K562 (cell line): ENCODE results near the gene LAMB1. TPM values are rescaled to one million over a fixed set of nuclear protein-coding genes. Genes with fewer than 3 reads are reported as not detected.

Experiments
- ATAC-seq: fragments of 200-7000 bp; cut with Tn5 transposase; 3 replicates; pipeline ENCODE4 v1.9.1; 2020; ENCODE audit warnings: moderate library complexity
- BruUV-seq: library from RNA; stranded (reverse); fragments of 400-500 nt; replicated peaks from 2 replicates; lab custom pipeline; 2021; lab: Mats Ljungman, UMichigan
- CTCF ChIA-PET: fragments of 300-600 bp; formaldehyde crosslinking; extraction: SDS; loops from one replicate; lab custom pipeline; 2021; ENCODE audit warnings: low intra/inter-chr PET ratio; lab: Yijun Ruan, JAX
- POLR2A ChIA-PET: fragments of 300-600, 350-650 bp; sonication (Branson Sonifier 250); formaldehyde crosslinking; extraction: SDS; loops from one replicate; lab custom pipeline; 2021; ENCODE audit warnings: antibody characterized with exemption, inconsistent platforms; lab: Yijun Ruan, JAX
- DNase-seq, 4 experiments: peaks; one replicate each; pipeline versions ENCODE4 v3.0.0 to v3.0.0-alpha.2; 2011 to 2018; ENCODE audit warnings: low spot score in 3 of 4, mixed read lengths in 3 of 4; ENCODE audit errors: extremely low read depth in 1 of 4
- FAIRE-seq: peaks from 2 replicates; lab custom pipeline; 2011; peaks lifted over from hg19 to GRCh38; lab: Jason Lieb, UNC
- H2AFZ ChIP-seq: 2 replicates; pipeline ENCODE4 v1.6.0; 2011; ENCODE audit warnings: low read depth, low read length, control low read depth, inconsistent platforms
- H3K27ac ChIP-seq: fragments of 200-600 bp; 3 replicates; pipeline ENCODE4 v1.8.0; 2011; ENCODE audit warnings: low read depth, mild to moderate bottlenecking, control low read depth, inconsistent platforms, low read length, moderate library complexity, mixed read lengths; ENCODE audit errors: extremely low read depth
- H3K27me3 ChIP-seq, 2 experiments: fragments of 300-600 bp in 1 of 2; 2 replicates in 1 of 2; 3 replicates in 1 of 2; pipeline versions ENCODE4 v1.6.0 to v1.8.0; 2011; ENCODE audit warnings: inconsistent platforms in 2 of 2, low read length in 2 of 2, mild to moderate bottlenecking in 1 of 2, mixed read lengths in 1 of 2, moderate library complexity in 1 of 2; ENCODE audit not compliant: control insufficient read depth in 2 of 2, insufficient read depth in 2 of 2
- H3K36me3 ChIP-seq: fragments of 300-600 bp; 3 replicates; pipeline ENCODE4 v1.8.0; 2011; ENCODE audit warnings: mild to moderate bottlenecking, low read length, inconsistent platforms; ENCODE audit not compliant: control insufficient read depth, insufficient read depth
- H3K4me1 ChIP-seq, 2 experiments: fragments of 200-600 bp in 1 of 2; replicated peaks in 1 of 2; 2 replicates in 1 of 2; 3 replicates in 1 of 2; pipeline versions ENCODE4 v1.5.1 to v1.8.0; 2011; ENCODE audit warnings: inconsistent platforms in 2 of 2, low read length in 2 of 2, mild to moderate bottlenecking in 1 of 2, mixed read lengths in 1 of 2, moderate library complexity in 1 of 2; ENCODE audit not compliant: control insufficient read depth in 2 of 2, insufficient read depth in 2 of 2
- H3K4me2 ChIP-seq: 2 replicates; pipeline ENCODE4 v1.6.1; 2011; ENCODE audit warnings: low read length, control low read depth, inconsistent platforms, mixed read lengths; ENCODE audit not compliant: insufficient read depth
- H3K4me3 ChIP-seq: fragments of 200-600 bp; sonication (generic), shearing (Covaris generic); 2 replicates; pipeline ENCODE4 v1.5.1; 2016; ENCODE audit warnings: control low read depth, inconsistent platforms
- H3K79me2 ChIP-seq: fragments of 200-600 bp; 3 replicates; pipeline ENCODE4 v1.8.0; 2011; ENCODE audit warnings: low read length, inconsistent platforms; ENCODE audit not compliant: control insufficient read depth, insufficient read depth
- H3K9ac ChIP-seq, 2 experiments: 2 replicates each; pipeline versions ENCODE4 v1.6.0 to v1.6.1; 2011; ENCODE audit warnings: low read depth in 2 of 2, low read length in 2 of 2, control low read depth in 1 of 2, inconsistent platforms in 1 of 2, mild to moderate bottlenecking in 1 of 2, mixed read lengths in 1 of 2; ENCODE audit not compliant: insufficient read depth in 1 of 2
- H3K9me1 ChIP-seq: one replicate; pipeline ENCODE4 v1.6.0; 2011; ENCODE audit warnings: inconsistent platforms, mild to moderate bottlenecking, low read length, moderate library complexity; ENCODE audit not compliant: control insufficient read depth, insufficient read depth
- H3K9me3 ChIP-seq: replicated peaks from 2 replicates; pipeline ENCODE4 v1.5.1; 2011; ENCODE audit warnings: low read depth, low read length, inconsistent platforms; ENCODE audit not compliant: control insufficient read depth, insufficient read depth
- H4K20me1 ChIP-seq: replicated peaks from 2 replicates; pipeline ENCODE4 v1.6.1; 2011; ENCODE audit warnings: low read length, inconsistent platforms, mixed read lengths; ENCODE audit not compliant: control insufficient read depth, insufficient read depth
- ARID1B ChIP-seq: fragments of 450-650 bp; IDR thresholded peaks from 2 replicates; pipeline ENCODE4 v1.6.1; 2016; ENCODE audit warnings: antibody characterized with exemption, mild to moderate bottlenecking, inconsistent platforms
- CTCF ChIP-seq, 3 experiments: IDR thresholded peaks in 2 of 3; conservative IDR thresholded peaks in 1 of 3; 2 replicates each; pipeline ENCODE4 v1.5.1; 2011 to 2012; ENCODE audit warnings: low read length in 3 of 3, mild to moderate bottlenecking in 3 of 3, control low read depth in 2 of 3, improper control_type of control experiment in 1 of 3, inconsistent platforms in 1 of 3, low read depth in 1 of 3, mixed read lengths in 1 of 3, moderate library complexity in 1 of 3; ENCODE audit not compliant: insufficient read depth in 2 of 3
- SMARCA4 ChIP-seq: fragments of 450-650 bp; IDR thresholded peaks from 2 replicates; pipeline ENCODE4 v1.6.1; 2016
- ZNF384 ChIP-seq: IDR thresholded peaks from 2 replicates; pipeline ENCODE4 v1.6.1; 2012; ENCODE audit warnings: low read depth, low read length, improper control_type of control experiment
- WGBS: fragments of 100-300 bp; shearing (Covaris generic); methylation state at CpG from one replicate; pipeline ENCODE4 v1.1.6; 2016; ENCODE audit warnings: low coverage, mixed read lengths; ENCODE audit not compliant: insufficient coverage; ENCODE audit errors: missing lambda C conversion rate; 5-methylcytosine and 5-hydroxymethylcytosine counted together
- in situ Hi-C: fragments of 300-500 bp; cut with MboI; formaldehyde crosslinking; loops from 4 replicates; pipeline ENCODE4 v1.15.0; 2018; ENCODE audit warnings: inconsistent platforms, mixed read lengths
- intact Hi-C: fragments of 100-400 bp; cut with micrococcal nuclease; formaldehyde crosslinking; loops from 2 replicates; pipeline ENCODE4 v1.14.2; 2022
- polyA plus RNA-seq, 8 experiments: library from polyadenylated mRNA; depleted of rRNA in 4 of 8; stranded (reverse) in 5 of 8; unstranded in 3 of 8; fragments of >200 nt; fragmentation: Nextera tagmentation in 2 of 8; fragmentation: Illumina TruSeq in 1 of 8; extraction: Ambion mirVana in 2 of 8; extraction: Trizol in 1 of 8; gene quantifications; 2 replicates each; pipeline versions ENCODE4 v1.2.1 to v1.2.3, GENCODE V29; 2011 to 2014; ENCODE audit warnings: inconsistent platforms in 1 of 8, missing spikeins in 1 of 8
- total RNA-seq, 7 experiments: library from RNA; depleted of rRNA in 6 of 7; stranded (reverse); fragments of >200 nt in 6 of 7; fragmentation: Illumina TruSeq in 2 of 7; extraction: Trizol in 2 of 7; gene quantifications; 2 replicates each; pipeline versions ENCODE4 v1.2.1 to v1.2.3, GENCODE V29; 2011 to 2021; ENCODE audit warnings: low replicate concordance in 1 of 7

The LAMB1 gene
- total and polyA plus RNA-seq, 9 of the 15 experiments (the other 6 are each of a cell fraction or from before 2014, with no cell fraction given) = 6.0 to 17.7 (median 12.3) TPM

GRCh38 chr7:108033309-108033708 lies 30.3 kb upstream of the LAMB1 start (continued):
- TF ChIP-seq CTCF (IDR thresholded peaks at IDR 0.05 in 2 of 3, conservative IDR thresholded peaks at IDR 0.05 in 1 of 3; ENCODE audit: insufficient read depth in 2 of 3, low read depth in 1 of 3, low read length in 3 of 3) (peak; percentile 13 to 53 (median 35); a peak in 3 of 6 replicates), ZNF384 (0 out of 2 replicates have a peak, but pooled peaks have one; percentile 18), ARID1B (0 out of 2 replicates have a peak, but pooled peaks have one; percentile 25)

- 44% methylated on average over 3 of the region's 3 CpGs for WGBS
- in situ Hi-C loops (no loop called here), intact Hi-C loops (no loop called here)
- ATAC-seq (no peak), DNase-seq (no peak), FAIRE-seq (no peak)
- no TSS peak for BruUV-seq
- no peak overlapping the region for H3K27ac ChIP-seq
- H3K79me2 ChIP-seq = no peaks in the 10 kb centered on the region
- no peak for TF ChIP-seq SMARCA4
- no peaks in the 10 kb centered on the region for H3K9me3 ChIP-seq
- no peak overlapping the region for H3K4me3 ChIP-seq
- H3K9ac ChIP-seq = no peak overlapping the region
- H4K20me1 ChIP-seq = no peaks in the 10 kb centered on the region
- H3K4me2 ChIP-seq = no peak overlapping the region
- H3K4me1 ChIP-seq = no peaks in the 10 kb centered on the region; a peak in 4 of 5 replicates
- H2AFZ ChIP-seq = no peak overlapping the region
- ChIA-PET CTCF (interaction anchor here (0.7 kb wide), 1 partner anchor 36 kb away, joined by 3 read pairs; no protein-coding TSS in a partner anchor), POLR2A (interaction anchor here (0.6 to 0.8 kb wide), 3 partner anchors 42 to 239 kb away, joined by 3 read pairs; no protein-coding TSS in a partner anchor)
- H3K36me3 ChIP-seq = no peaks in the 10 kb centered on the region
- H3K9me1 ChIP-seq = no peaks in the 10 kb centered on the region
- no peaks in the 10 kb centered on the region for H3K27me3 ChIP-seq
Measured at GRCh38 chr7:108030516-108030915, 27.6 kb upstream of the LAMB1 start.
